ENCODE results near the gene SRL. TPM values are rescaled to one million over a fixed set of nuclear protein-coding genes. Genes with fewer than 3 reads are reported as not detected.

The SRL gene
- total RNA-seq, 6 experiments from 2014 or later: 0.18 to 0.62 (median 0.28) TPM

GRCh38 chr16:4183237-4184037 lies 58.4 kb downstream of the SRL start:
- intact Hi-C loops (cut with DNase I): loop anchor here in 1 of 2 donors (10.0 kb wide), 1 partner anchor 199 kb away; no protein-coding TSS in a partner anchor
- DNase-seq (peak; percentile 94 to 96 (median 95)), ATAC-seq (peak; percentile 90 to 94 (median 92))
- WGBS (ENCODE audit: insufficient coverage, low coverage, low lambda C conversion rate, missing lambda C conversion rate): 0% methylated on average over 18 of the region's 85 CpGs
- Histone ChIP-seq H3K4me1 (peaks cover 0 to 9% (median 3%) of the 10 kb centered on the region in 4 donors), H3K9me3 (no peaks in the 10 kb centered on the region), H3K27ac (peak overlapping the region; percentile 94 to 98 (median 96)), H3K4me3 (peak overlapping the region; percentile 73 to 88 (median 74)), H3K36me3 (no peaks in the 10 kb centered on the region), H3K27me3 (no peaks in the 10 kb centered on the region)
- peak; percentile 87 for TF ChIP-seq POLR2A (IDR thresholded peaks at IDR 0.05)
- TF ChIP-seq CTCF (IDR thresholded peaks at IDR 0.05): peak in 1 of 4 donors; percentile 11

- Histone ChIP-seq H3K9me3 (no peaks in the 10 kb centered on the region), H3K4me3 (peak overlapping the region; percentile 73 to 88 (median 74)), H3K27me3 (no peaks in the 10 kb centered on the region), H3K4me1 (peaks cover 0 to 9% (median 3%) of the 10 kb centered on the region in 4 donors), H3K36me3 (no peaks in the 10 kb centered on the region), H3K27ac (peak overlapping the region; percentile 94 to 98 (median 96))
- ATAC-seq (no peak), DNase-seq (no peak)
- TF ChIP-seq POLR2A (IDR thresholded peaks at IDR 0.05) (no peak), CTCF (IDR thresholded peaks at IDR 0.05) (no peak)
- WGBS (ENCODE audit: insufficient coverage, low coverage, low lambda C conversion rate, missing lambda C conversion rate): 90% methylated on average over 19 of the region's 23 CpGs
- intact Hi-C loops (cut with DNase I): loop anchor here in 1 of 2 donors (10.0 kb wide), 1 partner anchor 198 kb away; no protein-coding TSS in a partner anchor
Measured at GRCh38 chr16:4182581-4183236, 59.2 kb downstream of the SRL start.

- H3K9me3 ChIP-seq: no peaks in the 10 kb centered on the region
- WGBS (ENCODE audit: insufficient coverage, low coverage, low lambda C conversion rate, missing lambda C conversion rate): 86% methylated on average over 5 of the region's 5 CpGs
- no peaks in the 10 kb centered on the region for H3K36me3 ChIP-seq
- no peak for DNase-seq
- H3K27me3 ChIP-seq: no peaks in the 10 kb centered on the region
- peaks cover 0 to 9% (median 3%) of the 10 kb centered on the region in 4 donors for H3K4me1 ChIP-seq
- H3K4me3 ChIP-seq: no peak overlapping the region
- intact Hi-C loops (cut with DNase I): loop anchor here in 1 of 2 donors (10.0 kb wide), 1 partner anchor 196 kb away; no protein-coding TSS in a partner anchor
- ATAC-seq: no peak
- TF ChIP-seq POLR2A (IDR thresholded peaks at IDR 0.05) (no peak), CTCF (IDR thresholded peaks at IDR 0.05) (no peak)
- no peak overlapping the region for H3K27ac ChIP-seq
Measured at GRCh38 chr16:4180511-4180910, 61.4 kb downstream of the SRL start.

- WGBS (ENCODE audit: insufficient coverage, low coverage, low lambda C conversion rate, missing lambda C conversion rate): 72% methylated on average over 7 of the region's 8 CpGs
- intact Hi-C loops (cut with DNase I): loop anchor here (10.0 kb wide), 1 partner anchor 195 kb away; no protein-coding TSS in a partner anchor
- no peak overlapping the region for H3K27ac ChIP-seq
- H3K4me1 ChIP-seq: peaks cover 0 to 9% (median 3%) of the 10 kb centered on the region in 4 donors
- TF ChIP-seq CTCF (IDR thresholded peaks at IDR 0.05) (no peak), POLR2A (IDR thresholded peaks at IDR 0.05) (no peak)
- ATAC-seq: no peak
- no peaks in the 10 kb centered on the region for H3K36me3 ChIP-seq
- no peak for DNase-seq
- H3K27me3 ChIP-seq: no peaks in the 10 kb centered on the region
- H3K9me3 ChIP-seq: no peaks in the 10 kb centered on the region
- H3K4me3 ChIP-seq: no peak overlapping the region
Measured at GRCh38 chr16:4179763-4180260, 62.1 kb downstream of the SRL start.
